ENCODE data around the gene GPR21. TPM values are rescaled to one million over a fixed set of nuclear protein-coding genes. Genes with fewer than 3 reads are reported as not detected.

The GPR21 gene
- total RNA-seq, 1 experiment from 2014 or later, result 3.1 TPM

- Mint-ChIP-seq H3K4me3 (ENCODE audit: low read depth, unreplicated experiment) (no peak overlapping the region), H3K27me3 (ENCODE audit: unreplicated experiment) (no peaks in the 10 kb centered on the region), H3K27ac (ENCODE audit: unreplicated experiment) (no peak overlapping the region), H3K9me3 (ENCODE audit: low read depth, unreplicated experiment) (no peaks in the 10 kb centered on the region), H3K36me3 (ENCODE audit: insufficient read depth, unreplicated experiment) (peaks cover 12% of the 10 kb centered on the region), H3K4me1 (ENCODE audit: low read depth, unreplicated experiment) (no peaks in the 10 kb centered on the region)
- no peak for TF ChIP-seq CTCF (IDR thresholded peaks at IDR 0.05; ENCODE audit: unreplicated experiment)
- CTCF ChIA-PET, result no interaction called here
- BruUV-seq (replicated peaks), result no TSS peak
- intact Hi-C loops (cut with micrococcal nuclease; ENCODE audit: unreplicated experiment), result no loop called here
- no peak for DNase-seq
Measured at GRCh38 chr9:123035791-123036190, 2.3 kb downstream of the GPR21 start.

- BruUV-seq (replicated peaks), result no TSS peak
- CTCF ChIA-PET, result no interaction called here
- Mint-ChIP-seq H3K4me1 (ENCODE audit: low read depth, unreplicated experiment) (no peaks in the 10 kb centered on the region), H3K9me3 (ENCODE audit: low read depth, unreplicated experiment) (no peaks in the 10 kb centered on the region), H3K4me3 (ENCODE audit: low read depth, unreplicated experiment) (no peak overlapping the region), H3K27me3 (ENCODE audit: unreplicated experiment) (no peaks in the 10 kb centered on the region), H3K36me3 (ENCODE audit: insufficient read depth, unreplicated experiment) (peaks cover 14% of the 10 kb centered on the region), H3K27ac (ENCODE audit: unreplicated experiment) (no peak overlapping the region)
- intact Hi-C loops (cut with micrococcal nuclease; ENCODE audit: unreplicated experiment), result no loop called here
- no peak for DNase-seq
- TF ChIP-seq CTCF (IDR thresholded peaks at IDR 0.05; ENCODE audit: unreplicated experiment), result no peak
Measured at GRCh38 chr9:123036893-123037545, 3.6 kb downstream of the GPR21 start.

- no peaks in the 10 kb centered on the region for H3K9me3 Mint-ChIP-seq (ENCODE audit: low read depth, unreplicated experiment)
- no peak overlapping the region for H3K4me3 Mint-ChIP-seq (ENCODE audit: low read depth, unreplicated experiment)
- no peak for TF ChIP-seq CTCF (IDR thresholded peaks at IDR 0.05; ENCODE audit: unreplicated experiment)
- no peaks in the 10 kb centered on the region for H3K4me1 Mint-ChIP-seq (ENCODE audit: low read depth, unreplicated experiment)
- CTCF ChIA-PET, result no interaction called here
- peaks cover 10% of the 10 kb centered on the region for H3K36me3 Mint-ChIP-seq (ENCODE audit: insufficient read depth, unreplicated experiment)
- BruUV-seq (replicated peaks), result no TSS peak
- intact Hi-C loops (cut with micrococcal nuclease; ENCODE audit: unreplicated experiment), result no loop called here
- H3K27ac Mint-ChIP-seq (ENCODE audit: unreplicated experiment), result no peak overlapping the region
- no peaks in the 10 kb centered on the region for H3K27me3 Mint-ChIP-seq (ENCODE audit: unreplicated experiment)
- DNase-seq, result no peak
Measured at GRCh38 chr9:123039617-123040219, 6.3 kb downstream of the GPR21 start.

- Mint-ChIP-seq H3K4me1 (ENCODE audit: low read depth, unreplicated experiment) (no peaks in the 10 kb centered on the region), H3K36me3 (ENCODE audit: insufficient read depth, unreplicated experiment) (peaks cover 6% of the 10 kb centered on the region), H3K9me3 (ENCODE audit: low read depth, unreplicated experiment) (no peaks in the 10 kb centered on the region), H3K4me3 (ENCODE audit: low read depth, unreplicated experiment) (no peak overlapping the region), H3K27ac (ENCODE audit: unreplicated experiment) (no peak overlapping the region), H3K27me3 (ENCODE audit: unreplicated experiment) (no peaks in the 10 kb centered on the region)
- no peak for DNase-seq
- intact Hi-C loops (cut with micrococcal nuclease; ENCODE audit: unreplicated experiment), result no loop called here
- BruUV-seq (replicated peaks), result no TSS peak
- TF ChIP-seq CTCF (IDR thresholded peaks at IDR 0.05; ENCODE audit: unreplicated experiment), result no peak
- CTCF ChIA-PET, result no interaction called here
Measured at GRCh38 chr9:123040801-123041200, 7.3 kb downstream of the GPR21 start.

Measured in Calu3 (cell line).